Uterus (tissue), 2 donors: Measurements from ENCODE around the gene PIK3C3.

ENCODE experiments used
- POLR2A ChIP-seq, 2 donors: fragments of 450-650 bp; IDR thresholded peaks; one replicate each; pipeline ENCODE4 v1.6.1; 2016; ENCODE audit warnings: antibody characterized with exemption in 2 of 2, mild to moderate bottlenecking in 1 of 2, moderate library complexity in 1 of 2
- TF ChIP-seq, protein P1 (sequence below), 4 experiments: fragments of 200-600 bp in 2 of 4; fragments of 450-650 bp in 2 of 4; sonication (generic) in 2 of 4; IDR thresholded peaks; one replicate each; pipeline ENCODE4 v1.5.1; 2016 to 2019; ENCODE audit warnings: antibody characterized with exemption in 4 of 4, mild to moderate bottlenecking in 2 of 4, moderate library complexity in 1 of 4

- no peak for TF ChIP-seq POLR2A (IDR thresholded peaks at IDR 0.05)
- TF ChIP-seq, protein P1, sequence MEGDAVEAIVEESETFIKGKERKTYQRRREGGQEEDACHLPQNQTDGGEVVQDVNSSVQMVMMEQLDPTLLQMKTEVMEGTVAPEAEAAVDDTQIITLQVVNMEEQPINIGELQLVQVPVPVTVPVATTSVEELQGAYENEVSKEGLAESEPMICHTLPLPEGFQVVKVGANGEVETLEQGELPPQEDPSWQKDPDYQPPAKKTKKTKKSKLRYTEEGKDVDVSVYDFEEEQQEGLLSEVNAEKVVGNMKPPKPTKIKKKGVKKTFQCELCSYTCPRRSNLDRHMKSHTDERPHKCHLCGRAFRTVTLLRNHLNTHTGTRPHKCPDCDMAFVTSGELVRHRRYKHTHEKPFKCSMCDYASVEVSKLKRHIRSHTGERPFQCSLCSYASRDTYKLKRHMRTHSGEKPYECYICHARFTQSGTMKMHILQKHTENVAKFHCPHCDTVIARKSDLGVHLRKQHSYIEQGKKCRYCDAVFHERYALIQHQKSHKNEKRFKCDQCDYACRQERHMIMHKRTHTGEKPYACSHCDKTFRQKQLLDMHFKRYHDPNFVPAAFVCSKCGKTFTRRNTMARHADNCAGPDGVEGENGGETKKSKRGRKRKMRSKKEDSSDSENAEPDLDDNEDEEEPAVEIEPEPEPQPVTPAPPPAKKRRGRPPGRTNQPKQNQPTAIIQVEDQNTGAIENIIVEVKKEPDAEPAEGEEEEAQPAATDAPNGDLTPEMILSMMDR (IDR thresholded peaks at IDR 0.05): no peak
These were observed 132.2 kb downstream of the PIK3C3 start for GRCh38 chr18:42087235-42087634.
